ENCODE results near the gene CAPN2. TPM values are rescaled to one million over a fixed set of nuclear protein-coding genes. Genes with fewer than 3 reads are reported as not detected.

The CAPN2 gene
- 10 to 100 TPM; 61.4 to 72.3 TPM for total RNA-seq

- DNase-seq (ENCODE audit: low spot score), result peak; percentile 80
- Histone ChIP-seq H3K27me3 (no peaks in the 10 kb centered on the region), H3K36me3 (no peaks in the 10 kb centered on the region), H3K4me3 (peak within 1 kb of the TSS; percentile 68 to 75), H3K27ac (peak within 1 kb of the TSS; percentile 91 to 93), H3K4me1 (peaks cover 0 to 64% of the 10 kb centered on the region in 2 donors), H3K9me3 (no peaks in the 10 kb centered on the region)
- TF ChIP-seq CTCF (IDR thresholded peaks at IDR 0.05), result peak; percentile 74 to 91
These were observed at the start of gene CAPN2 for GRCh38 chr1:223712194-223712849. CAPN2 (plus strand) TSS chr1:223712539; CDS start chr1:223712641, 102 bp downstream.

GRCh38 chr1:223662943-223663342 is 49.4 kb upstream of the CAPN2 start:
- Histone ChIP-seq H3K27ac (no peak overlapping the region), H3K9me3 (no peaks in the 10 kb centered on the region), H3K27me3 (no peaks in the 10 kb centered on the region), H3K36me3 (no peaks in the 10 kb centered on the region), H3K4me3 (no peak overlapping the region), H3K4me1 (no peaks in the 10 kb centered on the region)
- no peak for DNase-seq (ENCODE audit: low spot score)
- TF ChIP-seq CTCF (IDR thresholded peaks at IDR 0.05), result no peak

- H3K4me3 ChIP-seq, result no peak overlapping the region
- H3K4me1 ChIP-seq, result no peaks in the 10 kb centered on the region
- no peaks in the 10 kb centered on the region for H3K9me3 ChIP-seq
- H3K36me3 ChIP-seq, result no peaks in the 10 kb centered on the region
- H3K27me3 ChIP-seq, result no peaks in the 10 kb centered on the region
- no peak for DNase-seq (ENCODE audit: low spot score)
- H3K27ac ChIP-seq, result no peak overlapping the region
- TF ChIP-seq CTCF (IDR thresholded peaks at IDR 0.05), result no peak
These were observed 48.2 kb upstream of the CAPN2 start for GRCh38 chr1:223664106-223664505.

- Histone ChIP-seq H3K9me3 (no peaks in the 10 kb centered on the region), H3K36me3 (no peaks in the 10 kb centered on the region), H3K4me3 (no peak within 1 kb of the TSS), H3K27ac (no peak within 1 kb of the TSS), H3K27me3 (no peaks in the 10 kb centered on the region), H3K4me1 (no peaks in the 10 kb centered on the region)
- no peak for TF ChIP-seq CTCF (IDR thresholded peaks at IDR 0.05)
- no peak for DNase-seq (ENCODE audit: low spot score)
These were observed 46.6 kb upstream of the CAPN2 start, which contains the start of gene CAPN8 for GRCh38 chr1:223665592-223666312. CAPN8 (minus strand) TSS chr1:223665701; CDS start chr1:223665646, 55 bp downstream.

- H3K4me3 ChIP-seq, result no peak overlapping the region
- no peak for TF ChIP-seq CTCF (IDR thresholded peaks at IDR 0.05)
- no peaks in the 10 kb centered on the region for H3K4me1 ChIP-seq
- no peaks in the 10 kb centered on the region for H3K36me3 ChIP-seq
- H3K27ac ChIP-seq, result no peak overlapping the region
- H3K9me3 ChIP-seq, result no peaks in the 10 kb centered on the region
- H3K27me3 ChIP-seq, result no peaks in the 10 kb centered on the region
- no peak for DNase-seq (ENCODE audit: low spot score)
These were observed 44.7 kb upstream of the CAPN2 start for GRCh38 chr1:223667484-223668182.

Measured in right atrium auricular region (tissue), 2 donors.